HAP-1 (cell line): ENCODE measurements around the gene BTBD8.
"Not testable (repeated sequence)": the region's sequence is repeated elsewhere in the genome, so short reads cannot be mapped to it uniquely, and the experiment has no call there.

Experiments used
- DNase-seq, 2 experiments: peaks; one replicate each; pipeline ENCODE4 v3.0.0-alpha.2; 2016 to 2020; ENCODE audit warnings: low spot score in 2 of 2
- H3K27me3 ChIP-seq: fragments of 250-450 bp; sonication (Bioruptor Pico); 2 replicates; pipeline ENCODE4 v1.5.1; 2020; ENCODE audit warnings: low read depth, mild to moderate bottlenecking, moderate library complexity
- H3K36me3 ChIP-seq: fragments of 250-450 bp; sonication (Bioruptor Pico); replicated peaks from 2 replicates; pipeline ENCODE4 v1.5.1; 2020; ENCODE audit warnings: mild to moderate bottlenecking
- H3K4me1 ChIP-seq: fragments of 250-450 bp; sonication (Bioruptor Pico); 2 replicates; pipeline ENCODE4 v1.5.1; 2020; ENCODE audit warnings: mild to moderate bottlenecking
- H3K4me3 ChIP-seq: fragments of 250-450 bp; sonication (Bioruptor Pico); 2 replicates; pipeline ENCODE4 v1.5.1; 2020; ENCODE audit warnings: mild to moderate bottlenecking, moderate library complexity
- H3K9me3 ChIP-seq: fragments of 250-450 bp; sonication (Bioruptor Pico); 2 replicates; pipeline ENCODE4 v1.5.1; 2020; ENCODE audit warnings: mild to moderate bottlenecking, moderate library complexity
- in situ Hi-C: fragments of 300-500 bp; cut with MboI; formaldehyde crosslinking; loops from 3 replicates; pipeline ENCODE4 v1.14.3; 2020; ENCODE audit warnings: low sequenced_read_pairs, inconsistent platforms, mixed read lengths

BTBD8 gene

DNA sequence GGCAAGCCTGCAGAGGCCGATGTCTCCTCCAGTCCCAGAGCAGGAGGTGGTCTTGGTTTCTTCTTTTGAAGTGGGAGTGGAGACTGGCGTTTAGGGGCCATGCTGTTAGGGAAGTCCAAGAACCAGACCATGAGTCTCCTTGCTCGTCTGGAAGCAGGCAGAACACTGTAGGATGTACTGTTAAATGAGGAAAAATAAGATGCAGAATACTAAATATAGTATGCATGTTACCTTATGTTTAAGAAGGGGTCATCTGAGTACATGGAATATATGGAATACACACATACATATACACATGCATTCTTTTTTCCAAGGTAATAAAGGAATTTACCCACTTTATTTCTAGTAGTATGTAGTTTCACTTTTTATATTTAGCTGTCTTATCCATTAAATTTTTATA, 4.8 kb upstream of the BTBD8 start, which contains the start of gene SETSIP:
Gene SETSIP, minus strand, starts transcription at position 101 of the 400 bp plus-strand sequence. Its CDS starts 0 bp downstream, at position 101.
- H3K9me3 ChIP-seq = no peaks in the 10 kb centered on the region
- H3K27me3 ChIP-seq = no peaks in the 10 kb centered on the region
- H3K4me3 ChIP-seq = no peak within 1 kb of the TSS
- H3K4me1 ChIP-seq = no peaks in the 10 kb centered on the region
- no peaks in the 10 kb centered on the region for H3K36me3 ChIP-seq
- in situ Hi-C loops = no loop called here
- no peak for DNase-seq

DNA sequence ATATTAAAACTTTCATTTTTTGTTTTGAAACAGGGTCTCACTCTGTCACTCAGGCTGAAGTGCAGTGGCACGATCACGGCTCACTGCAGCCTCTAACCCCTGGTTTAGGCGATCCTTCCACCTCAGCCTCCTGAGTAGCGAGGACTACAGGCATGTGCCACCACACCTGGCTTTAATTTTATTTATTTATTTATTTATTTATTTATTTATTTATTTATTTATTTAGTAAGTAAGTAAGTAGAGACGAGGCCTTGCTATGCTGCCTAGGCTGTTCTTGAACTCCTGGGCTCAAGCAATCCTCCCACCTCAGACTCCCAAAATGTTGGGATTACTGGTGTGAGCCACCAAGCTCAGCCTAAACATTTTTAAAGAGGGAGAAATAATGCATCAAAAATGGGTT, 3.8 kb upstream of the BTBD8 start:
- H3K4me1 ChIP-seq = no peaks in the 10 kb centered on the region

DNA sequence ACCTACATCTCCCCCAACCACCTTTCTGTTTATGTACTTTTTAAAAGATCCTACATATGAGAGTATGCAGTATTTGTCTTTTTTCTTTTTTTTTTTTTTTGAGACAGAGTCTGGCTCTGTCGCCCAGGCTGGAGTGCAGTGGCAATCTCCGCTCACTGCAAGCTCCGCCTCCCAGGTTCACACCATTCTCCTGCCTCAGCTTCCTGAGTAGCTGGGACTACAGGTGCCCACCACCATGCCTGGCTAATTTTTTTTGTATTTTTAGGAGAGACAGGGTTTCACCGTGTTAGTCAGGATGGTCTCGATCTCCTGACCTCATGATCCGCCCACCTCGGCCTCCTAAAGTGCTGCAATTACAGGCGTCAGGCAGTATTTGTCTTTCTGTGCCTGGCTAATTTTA, 2.1 kb upstream of the BTBD8 start:
- not testable (repeated sequence) for H3K36me3 ChIP-seq

More for the DNA sequence above, 3.8 kb upstream of the BTBD8 start:
- Histone ChIP-seq H3K4me3 (no peak overlapping the region), H3K9me3 (no peaks in the 10 kb centered on the region), H3K36me3 (no peaks in the 10 kb centered on the region), H3K27me3 (no peaks in the 10 kb centered on the region)
- no peak for DNase-seq
- in situ Hi-C loops = no loop called here

DNA sequence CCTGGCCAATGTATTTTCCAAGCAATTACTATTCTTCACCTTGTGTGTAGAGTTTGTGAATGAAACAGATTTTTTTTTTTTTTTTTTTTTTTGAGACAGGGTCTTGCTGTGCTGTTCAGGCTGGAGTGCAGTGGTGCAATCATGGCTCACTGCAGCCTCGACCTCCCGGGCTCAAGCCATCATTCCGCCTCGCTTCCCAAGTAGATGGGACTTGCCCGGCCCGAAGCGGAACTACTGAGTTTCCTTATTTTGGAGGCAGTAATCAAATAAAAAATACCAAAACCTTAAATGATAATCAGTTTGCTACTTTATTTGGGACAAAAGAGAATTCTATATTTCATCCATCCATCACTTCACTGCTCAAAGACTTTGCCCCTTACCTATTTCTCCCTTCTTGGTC, 704 bp upstream of the BTBD8 start:
- in situ Hi-C loops = no loop called here

More for the DNA sequence above, 2.1 kb upstream of the BTBD8 start:
- DNase-seq, H3K4me1 ChIP-seq, H3K9me3 ChIP-seq, H3K27me3 ChIP-seq, in situ Hi-C loops, H3K4me3 ChIP-seq: not testable (repeated sequence)

DNA sequence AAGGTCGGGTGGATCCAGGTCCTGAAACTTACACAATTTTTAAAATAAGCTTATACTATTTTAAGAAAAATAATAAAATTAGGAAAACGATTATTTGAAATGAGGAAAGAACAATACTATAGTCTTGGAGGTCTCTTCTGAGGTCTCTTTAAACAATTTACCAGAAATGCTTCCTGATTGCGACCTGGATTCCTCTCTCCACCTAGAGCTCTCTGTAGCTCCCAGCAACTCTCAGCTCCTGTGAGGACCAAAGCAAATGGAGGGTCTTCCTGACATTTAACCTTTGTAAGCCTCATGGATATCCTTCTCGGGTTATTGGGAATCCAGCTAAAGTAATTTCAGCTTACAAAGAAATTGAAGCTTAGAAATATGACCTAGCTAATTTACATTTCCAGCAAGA, 886 bp downstream of the BTBD8 start:
- Histone ChIP-seq H3K36me3 (no peaks in the 10 kb centered on the region), H3K9me3 (no peaks in the 10 kb centered on the region), H3K27me3 (no peaks in the 10 kb centered on the region), H3K4me3 (peak overlapping the region; percentile 65), H3K4me1 (no peaks in the 10 kb centered on the region)
- no peak for DNase-seq
- in situ Hi-C loops = no loop called here

More for the DNA sequence above, 704 bp upstream of the BTBD8 start:
- Histone ChIP-seq H3K4me1 (no peaks in the 10 kb centered on the region), H3K27me3 (no peaks in the 10 kb centered on the region), H3K36me3 (no peaks in the 10 kb centered on the region), H3K4me3 (no peak overlapping the region), H3K9me3 (no peaks in the 10 kb centered on the region)
- no peak for DNase-seq

- Histone ChIP-seq H3K27me3 (no peaks in the 10 kb centered on the region), H3K4me3 (no peak overlapping the region), H3K36me3 (no peaks in the 10 kb centered on the region), H3K9me3 (no peaks in the 10 kb centered on the region), H3K4me1 (peaks cover 7% of the 10 kb centered on the region)
- in situ Hi-C loops = no loop called here
- DNase-seq = no peak
These were observed 4.5 kb downstream of the BTBD8 start for GRCh38 chr1:92084651-92085050.

GRCh38 chr1:92085727-92086126, 5.6 kb downstream of the BTBD8 start:
- in situ Hi-C loops = no loop called here
- Histone ChIP-seq H3K9me3 (no peaks in the 10 kb centered on the region), H3K27me3 (no peaks in the 10 kb centered on the region), H3K4me1 (peaks cover 7% of the 10 kb centered on the region), H3K4me3 (no peak overlapping the region), H3K36me3 (no peaks in the 10 kb centered on the region)
- no peak for DNase-seq

DNA sequence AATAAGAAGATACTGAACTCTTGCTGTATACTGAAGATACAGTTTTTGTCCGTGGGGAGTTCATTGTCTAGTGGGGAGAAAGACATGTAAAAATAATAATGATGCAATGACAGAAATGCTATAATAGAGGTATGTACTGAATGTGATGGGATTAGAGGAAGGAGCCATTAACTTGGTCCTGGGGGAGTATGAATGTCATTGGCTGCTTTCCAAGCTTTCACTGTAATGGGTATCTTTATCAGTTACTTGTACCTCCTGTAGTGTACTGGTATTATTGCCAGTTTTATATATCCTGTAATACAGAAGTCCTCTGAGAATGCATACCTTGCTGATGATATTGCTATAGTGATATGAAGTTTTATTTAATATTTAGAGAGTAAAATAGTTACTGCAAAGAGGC, 7.4 kb downstream of the BTBD8 start:
- DNase-seq = peak; percentile 35 to 57
- in situ Hi-C loops = no loop called here
- no peaks in the 10 kb centered on the region for H3K36me3 ChIP-seq

DNA sequence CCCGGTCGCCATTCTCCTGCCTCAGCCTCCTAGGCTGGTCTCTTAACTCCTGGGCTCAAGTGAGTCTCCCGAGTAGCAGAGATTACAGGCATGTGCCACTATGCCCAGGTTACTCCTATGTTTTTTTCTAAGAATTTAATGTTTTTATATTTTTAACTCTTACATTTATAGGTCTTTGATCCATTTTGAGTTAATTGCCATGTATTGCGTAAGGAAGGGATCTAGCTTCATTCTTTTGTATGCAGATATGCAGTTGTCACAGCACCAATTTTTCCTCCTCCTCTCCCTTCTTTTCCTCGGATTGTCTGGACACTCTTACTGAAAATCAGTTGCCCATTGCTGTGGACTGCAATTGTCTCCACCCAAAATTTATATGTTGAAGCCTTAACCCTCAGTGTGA, 11.5 kb downstream of the BTBD8 start:
- no peak for DNase-seq
- Histone ChIP-seq H3K4me3 (no peak overlapping the region), H3K9me3 (no peaks in the 10 kb centered on the region), H3K4me1 (peaks cover 7% of the 10 kb centered on the region), H3K36me3 (no peaks in the 10 kb centered on the region), H3K27me3 (no peaks in the 10 kb centered on the region)
- in situ Hi-C loops = no loop called here

More for the DNA sequence above, 7.4 kb downstream of the BTBD8 start:
- Histone ChIP-seq H3K9me3 (no peaks in the 10 kb centered on the region), H3K4me1 (peaks cover 7% of the 10 kb centered on the region), H3K4me3 (no peak overlapping the region), H3K27me3 (no peaks in the 10 kb centered on the region)

DNA sequence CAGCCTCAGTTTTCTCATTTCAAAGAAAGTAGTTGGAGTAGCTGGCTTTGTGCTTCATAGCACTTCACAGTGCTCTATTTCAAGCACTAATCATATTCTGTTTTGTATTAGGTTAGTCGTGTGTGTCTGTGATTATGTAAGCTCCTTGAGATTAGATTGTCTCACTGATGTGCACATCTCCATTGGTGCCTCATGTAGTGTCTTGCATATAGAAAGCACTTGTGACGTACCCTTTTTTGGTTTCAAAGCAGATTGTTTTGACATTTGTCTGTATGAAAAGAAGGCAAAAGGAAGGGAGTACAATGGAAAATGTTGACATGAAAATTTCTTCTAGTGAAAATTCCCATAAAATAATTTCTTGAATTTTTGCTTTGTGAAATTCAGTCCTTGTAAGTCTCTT, 13.9 kb downstream of the BTBD8 start:
- Histone ChIP-seq H3K4me1 (no peaks in the 10 kb centered on the region), H3K4me3 (no peak overlapping the region), H3K27me3 (no peaks in the 10 kb centered on the region), H3K9me3 (no peaks in the 10 kb centered on the region), H3K36me3 (no peaks in the 10 kb centered on the region)
- no peak for DNase-seq
- in situ Hi-C loops = no loop called here

GRCh38 chr1:92094595-92094994, 14.4 kb downstream of the BTBD8 start:
- Histone ChIP-seq H3K36me3 (no peaks in the 10 kb centered on the region), H3K4me3 (no peak overlapping the region), H3K9me3 (no peaks in the 10 kb centered on the region), H3K27me3 (no peaks in the 10 kb centered on the region), H3K4me1 (no peaks in the 10 kb centered on the region)
- in situ Hi-C loops = no loop called here
- no peak for DNase-seq

GRCh38 chr1:92095874-92096273, 15.7 kb downstream of the BTBD8 start:
- H3K27me3 ChIP-seq = no peaks in the 10 kb centered on the region
- H3K4me3 ChIP-seq = no peak overlapping the region
- in situ Hi-C loops = no loop called here
- no peaks in the 10 kb centered on the region for H3K9me3 ChIP-seq
- no peaks in the 10 kb centered on the region for H3K4me1 ChIP-seq
- H3K36me3 ChIP-seq = no peaks in the 10 kb centered on the region
- DNase-seq = no peak

DNA sequence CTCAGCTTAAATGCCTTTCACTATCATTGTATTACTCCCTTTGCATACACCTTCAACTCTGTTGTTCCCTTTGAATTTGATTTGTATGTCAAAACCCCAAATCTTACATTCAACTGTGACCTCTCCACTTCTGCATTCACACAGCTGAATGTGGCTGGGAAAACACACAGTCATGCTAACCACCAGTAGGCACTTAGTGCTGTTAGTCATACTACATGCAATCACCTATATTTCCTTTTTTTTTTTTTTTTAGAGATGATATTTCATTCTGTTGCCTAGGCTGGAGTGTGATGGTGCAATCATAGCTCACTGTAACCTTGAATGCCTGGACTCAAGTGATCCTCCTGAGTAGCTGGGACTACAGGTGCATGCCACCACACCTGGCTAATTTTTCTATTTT, 16.2 kb downstream of the BTBD8 start:
- no peak overlapping the region for H3K4me3 ChIP-seq
- H3K36me3 ChIP-seq = no peaks in the 10 kb centered on the region
- in situ Hi-C loops = no loop called here
- H3K4me1 ChIP-seq = no peaks in the 10 kb centered on the region
- no peaks in the 10 kb centered on the region for H3K9me3 ChIP-seq
- no peaks in the 10 kb centered on the region for H3K27me3 ChIP-seq
- no peak for DNase-seq

DNA sequence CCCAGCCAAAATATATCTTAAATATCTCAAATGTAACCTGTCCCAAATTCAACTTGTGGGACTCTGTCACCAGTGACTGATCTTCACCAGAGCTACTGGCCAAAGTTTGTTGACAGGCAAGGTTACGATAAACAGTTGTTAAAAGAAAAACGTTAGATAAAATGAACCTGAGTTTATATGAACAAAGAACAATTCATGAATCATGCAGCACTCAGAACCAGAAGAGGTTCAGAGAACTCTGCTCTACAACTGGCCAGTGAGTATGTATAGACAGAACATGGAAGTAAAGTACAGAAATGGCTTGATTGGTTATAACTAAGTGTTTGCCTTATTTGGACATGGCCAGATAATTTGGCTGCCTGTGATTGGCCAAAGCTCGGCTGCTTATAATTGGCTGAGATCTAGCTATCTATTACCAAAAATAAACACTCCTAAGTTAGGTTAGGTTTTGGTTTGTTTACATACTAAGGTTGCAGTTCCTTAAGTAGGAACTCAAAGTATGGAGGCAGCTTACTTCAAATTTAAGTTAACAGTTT, 25.5 kb downstream of the BTBD8 start:
- Histone ChIP-seq H3K36me3 (no peaks in the 10 kb centered on the region), H3K27me3 (no peaks in the 10 kb centered on the region), H3K4me1 (no peaks in the 10 kb centered on the region), H3K4me3 (no peak overlapping the region), H3K9me3 (no peaks in the 10 kb centered on the region)
- in situ Hi-C loops = no loop called here
- no peak for DNase-seq

DNA sequence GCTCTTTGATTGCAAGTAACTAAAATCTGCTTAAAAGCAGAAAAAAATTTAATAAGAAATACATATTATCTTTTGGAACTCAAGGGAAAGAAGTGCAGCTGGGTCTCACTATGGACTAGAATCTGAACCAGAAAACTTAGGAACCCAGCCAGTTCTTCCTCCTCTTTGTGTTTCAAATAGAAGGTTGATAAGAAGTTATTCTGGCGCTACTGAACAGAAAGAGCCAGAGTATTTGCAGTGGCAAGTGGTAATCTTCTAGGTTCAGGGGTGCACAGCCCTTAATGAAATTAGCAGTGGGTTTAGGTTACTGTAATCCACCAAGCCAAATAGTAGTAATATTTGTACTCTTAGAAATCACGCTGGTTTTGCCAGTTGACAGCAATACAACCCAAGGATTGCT, 28.5 kb downstream of the BTBD8 start:
- no peak for DNase-seq
- in situ Hi-C loops = no loop called here
- Histone ChIP-seq H3K9me3 (no peaks in the 10 kb centered on the region), H3K36me3 (no peaks in the 10 kb centered on the region), H3K4me1 (no peaks in the 10 kb centered on the region), H3K27me3 (no peaks in the 10 kb centered on the region), H3K4me3 (no peak overlapping the region)
